Stomach (tissue), 4 donors: ENCODE data around the gene TMEM236.

Experiments used
- CTCF ChIP-seq, 7 experiments: fragments of 450-650 bp in 4 of 7; fragments of 200-600 bp in 3 of 7; sonication (generic) in 3 of 7; IDR thresholded peaks; one replicate each; pipeline ENCODE4 v1.5.1; 2016 to 2019; ENCODE audit warnings: antibody characterized with exemption in 7 of 7, control low read depth in 2 of 7, mild to moderate bottlenecking in 1 of 7
- EP300 ChIP-seq: sonication (generic); formaldehyde crosslinking; IDR thresholded peaks from one replicate; pipeline ENCODE4 v1.6.1; 2017; ENCODE audit warnings: antibody characterized with exemption
- POLR2A ChIP-seq, 4 donors: fragments of 450-650 bp; IDR thresholded peaks; one replicate each; pipeline ENCODE4 v1.6.1; 2016; ENCODE audit warnings: antibody characterized with exemption in 4 of 4, control low read depth in 2 of 4, mild to moderate bottlenecking in 1 of 4, moderate library complexity in 1 of 4
- POLR2AphosphoS5 ChIP-seq, 3 donors: sonication (generic); formaldehyde crosslinking; IDR thresholded peaks; one replicate each; pipeline ENCODE4 v1.6.1; 2016; ENCODE audit warnings: antibody characterized with exemption in 3 of 3

DNA sequence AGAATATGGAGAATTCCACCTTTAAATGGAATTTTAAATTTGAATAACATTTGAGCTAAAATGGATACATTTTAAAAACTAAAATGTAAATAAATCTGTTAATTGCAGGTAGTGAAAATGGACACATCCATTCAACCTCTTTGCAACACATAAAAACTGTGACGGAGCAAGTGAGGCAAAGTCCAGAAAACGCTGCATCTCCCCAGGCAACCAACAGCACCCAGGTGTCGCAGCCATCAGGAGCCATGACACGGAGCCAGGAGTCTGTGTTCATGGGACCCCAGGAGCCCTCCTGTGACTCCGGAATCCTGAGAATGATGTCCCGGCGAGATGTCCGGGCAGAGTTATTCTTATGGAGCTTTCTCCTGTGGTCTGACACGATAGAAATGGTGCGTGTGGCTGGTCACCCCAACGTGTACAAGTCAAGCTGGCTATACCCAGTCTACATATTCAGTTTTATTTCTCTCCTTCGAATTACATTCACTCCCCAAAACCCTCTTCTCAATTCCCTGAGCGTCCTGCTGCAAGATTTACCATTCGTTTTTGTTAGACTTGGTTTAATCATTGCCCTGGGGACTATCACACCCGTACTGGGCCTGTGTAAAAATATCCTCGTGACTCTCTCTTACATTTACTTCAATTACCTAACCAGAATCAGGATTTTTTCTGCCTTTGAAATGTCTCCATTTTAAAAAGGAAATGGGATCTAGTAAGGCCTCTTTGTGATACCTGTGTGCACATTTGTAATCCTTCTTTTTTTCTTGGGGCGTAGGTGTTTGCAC, 44.0 kb downstream of the TMEM236 start:
- TF ChIP-seq CTCF (IDR thresholded peaks at IDR 0.05): no peak
- no peak for TF ChIP-seq POLR2A (IDR thresholded peaks at IDR 0.05)
- TF ChIP-seq POLR2AphosphoS5 (IDR thresholded peaks at IDR 0.05): no peak
- no peak for TF ChIP-seq EP300
